Psoas muscle (tissue), 8 donors: ENCODE data around the gene WDR91. TPM values are rescaled to one million over a fixed set of nuclear protein-coding genes. Genes with fewer than 3 reads are reported as not detected.

Experiments
- ATAC-seq, 4 donors: fragments of 200-7000 bp; cut with Tn5 transposase; one replicate each; pipeline ENCODE4 v1.9.1; 2020; ENCODE audit warnings: moderate library complexity in 3 of 4, mild to moderate bottlenecking in 2 of 4
- DNase-seq, 2 donors: peaks; one replicate each; pipeline ENCODE4 v3.0.0-alpha.2; 2020
- H3K27ac ChIP-seq: fragments of 200-600 bp; one replicate; pipeline ENCODE4 v1.8.0; 2022
- H3K27me3 ChIP-seq, 3 donors: fragments of 200-600 bp in 1 of 3; one replicate each; pipeline versions ENCODE4 v1.6.1 to v1.8.0; 2013 to 2022; ENCODE audit warnings: low read length in 2 of 3, mild to moderate bottlenecking in 2 of 3, moderate library complexity in 1 of 3; ENCODE audit not compliant: insufficient read depth in 3 of 3
- H3K36me3 ChIP-seq, 2 donors: fragments of 200-600 bp in 1 of 2; one replicate each; pipeline versions ENCODE4 v1.6.1 to v1.8.0; 2013 to 2022; ENCODE audit warnings: low read depth in 1 of 2, mild to moderate bottlenecking in 1 of 2, moderate library complexity in 1 of 2; ENCODE audit not compliant: insufficient read depth in 1 of 2
- H3K4me1 ChIP-seq: fragments of 200-600 bp; one replicate; pipeline ENCODE4 v1.8.0; 2022
- H3K4me3 ChIP-seq: fragments of 200-600 bp; one replicate; pipeline ENCODE4 v1.8.0; 2022; ENCODE audit warnings: mild to moderate bottlenecking
- H3K9me3 ChIP-seq: fragments of 200-600 bp; one replicate; pipeline ENCODE4 v1.8.0; 2022
- WGBS, 3 donors: extraction: QIAGEN DNeasy Blood & Tissue Kit; methylation state at CpG; one replicate each; pipeline versions ENCODE4 v1.1.6 to v1.1.7; 2013; 5-methylcytosine and 5-hydroxymethylcytosine counted together
- intact Hi-C, 2 donors: fragments of 100-400 bp; cut with DNase I; formaldehyde crosslinking; loops; one replicate each; pipeline versions ENCODE4 v1.11.0 to v1.14.2; 2022
- polyA plus RNA-seq, 3 donors: library from polyadenylated mRNA; stranded (reverse); fragments of 200-250 nt; gene quantifications; one replicate each; pipeline ENCODE4 v1.2.3, GENCODE V29; 2013
- total RNA-seq, 4 donors: library from RNA; stranded (reverse); fragmentation: NEBNext Ultra II Directional in 2 of 4; extraction: Animal tissue kit (Norgen Biotek cat#: 25700) in 2 of 4; gene quantifications; one replicate each; pipeline versions ENCODE4 v1.2.1 to v1.2.4, GENCODE V29; 2021 to 2023
- TF ChIP-seq, protein P1 (sequence below): fragments of 200-600 bp; IDR thresholded peaks from one replicate; pipeline ENCODE4 v1.8.0; 2022; ENCODE audit warnings: antibody characterized with exemption
- donor health status: healthy with polysubstance abuse.
- donor health status: DM: no; HTN: no; CAD: no; lungs with moderate emphysema.
- donor health status: Bipolar disorder and iron deficiency.
- donor health status: healthy.
- donor health status: DM: yes; HTN: yes; CAD: no.
- donor health status: DM: no; HTN: no; CAD: no.
- donor health status: DM: no; HTN: no; CAD: no.
- donor health status: DM: yes; HTN: yes; CAD: no.

The WDR91 gene
- total and polyA plus RNA-seq, 7 donors, result 2.7 to 23.6 (median 4.8) TPM

DNA sequence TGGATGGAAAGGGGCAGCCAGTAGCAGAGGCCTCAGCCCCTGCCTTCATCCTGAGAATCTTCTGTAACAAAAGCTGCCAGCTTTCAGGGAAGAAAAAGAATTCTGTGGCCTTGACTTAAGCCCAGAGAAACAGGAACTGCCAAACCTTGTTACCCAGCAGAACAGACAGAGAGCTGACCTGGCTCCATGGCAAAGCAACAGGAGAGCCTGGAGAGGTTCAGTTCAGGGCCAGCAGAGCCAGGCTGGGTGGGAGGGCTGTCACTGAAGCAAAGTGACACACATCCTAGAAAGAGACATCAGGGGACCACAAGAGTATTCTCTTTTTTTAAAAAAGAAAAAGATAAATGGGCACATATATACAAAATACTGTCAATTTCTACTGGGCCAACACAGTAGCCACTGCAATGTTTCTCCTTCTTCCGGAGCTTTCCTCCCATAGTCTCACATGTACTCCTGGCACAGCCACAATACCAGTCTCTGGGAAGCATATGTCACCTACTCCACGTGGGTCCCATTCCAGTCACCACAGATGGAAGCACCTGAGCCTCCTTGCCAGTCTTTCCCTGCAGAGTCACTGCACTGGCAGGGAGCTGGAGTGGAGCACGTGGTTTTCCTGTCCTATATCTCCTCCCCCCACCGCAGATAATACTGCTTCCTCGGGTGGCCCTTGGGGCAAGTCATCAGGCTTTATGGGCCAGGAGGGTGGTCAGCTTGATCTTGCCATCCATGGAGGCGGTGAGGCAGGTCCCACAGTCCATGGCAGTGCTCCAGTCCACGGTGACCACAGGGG lies 25.7 kb downstream of the WDR91 start:
- Histone ChIP-seq H3K27me3 (no peaks in the 10 kb centered on the region), H3K9me3 (peaks cover 11% of the 10 kb centered on the region), H3K27ac (peak overlapping the region; percentile 46), H3K4me3 (no peak overlapping the region), H3K4me1 (peaks cover 4% of the 10 kb centered on the region), H3K36me3 (peaks cover 2 to 100% of the 10 kb centered on the region in 2 donors)
- intact Hi-C loops, result no loop called here
- 84 to 93% (median 85%) methylated on average over 7 of the region's 7 CpGs for WGBS, 3 donors
- DNase-seq (no peak), ATAC-seq (peak; percentile 8 to 43 (median 34))
- TF ChIP-seq, protein P1, sequence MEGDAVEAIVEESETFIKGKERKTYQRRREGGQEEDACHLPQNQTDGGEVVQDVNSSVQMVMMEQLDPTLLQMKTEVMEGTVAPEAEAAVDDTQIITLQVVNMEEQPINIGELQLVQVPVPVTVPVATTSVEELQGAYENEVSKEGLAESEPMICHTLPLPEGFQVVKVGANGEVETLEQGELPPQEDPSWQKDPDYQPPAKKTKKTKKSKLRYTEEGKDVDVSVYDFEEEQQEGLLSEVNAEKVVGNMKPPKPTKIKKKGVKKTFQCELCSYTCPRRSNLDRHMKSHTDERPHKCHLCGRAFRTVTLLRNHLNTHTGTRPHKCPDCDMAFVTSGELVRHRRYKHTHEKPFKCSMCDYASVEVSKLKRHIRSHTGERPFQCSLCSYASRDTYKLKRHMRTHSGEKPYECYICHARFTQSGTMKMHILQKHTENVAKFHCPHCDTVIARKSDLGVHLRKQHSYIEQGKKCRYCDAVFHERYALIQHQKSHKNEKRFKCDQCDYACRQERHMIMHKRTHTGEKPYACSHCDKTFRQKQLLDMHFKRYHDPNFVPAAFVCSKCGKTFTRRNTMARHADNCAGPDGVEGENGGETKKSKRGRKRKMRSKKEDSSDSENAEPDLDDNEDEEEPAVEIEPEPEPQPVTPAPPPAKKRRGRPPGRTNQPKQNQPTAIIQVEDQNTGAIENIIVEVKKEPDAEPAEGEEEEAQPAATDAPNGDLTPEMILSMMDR, result no peak

- H3K9me3 ChIP-seq, result peaks cover 16% of the 10 kb centered on the region
- peak; percentile 26 to 57 (median 38) for ATAC-seq
- H3K27me3 ChIP-seq, result no peaks in the 10 kb centered on the region
- DNase-seq, result no peak
- 94 to 98% (median 97%) methylated on average over 5 of the region's 5 CpGs for whole genome bisulfite sequencing, 3 donors
- H3K4me3 ChIP-seq, result no peak overlapping the region
- peaks cover 2 to 100% of the 10 kb centered on the region in 2 donors for H3K36me3 ChIP-seq
- TF ChIP-seq, protein P1, result no peak
- peak overlapping the region; percentile 50 for H3K27ac ChIP-seq
- peaks cover under 1% of the 10 kb centered on the region for H3K4me1 ChIP-seq
- intact Hi-C loops, result no loop called here
These were observed 27.0 kb downstream of the WDR91 start for GRCh38 chr7:135184254-135184841.

GRCh38 chr7:135183478-135183877 lies 27.8 kb downstream of the WDR91 start:
- H3K4me3 ChIP-seq, result no peak overlapping the region
- TF ChIP-seq, protein P1, result no peak

GRCh38 chr7:135181929-135182678 lies 29.2 kb downstream of the WDR91 start:
- H3K36me3 ChIP-seq, result peaks cover 2 to 100% of the 10 kb centered on the region in 2 donors
- no peak for DNase-seq
- intact Hi-C loops, result no loop called here

More at GRCh38 chr7:135183478-135183877, 27.8 kb downstream of the WDR91 start:
- H3K27me3 ChIP-seq, result no peaks in the 10 kb centered on the region
- no peak overlapping the region for H3K27ac ChIP-seq
- intact Hi-C loops, result no loop called here
- H3K36me3 ChIP-seq, result peaks cover 2 to 100% of the 10 kb centered on the region in 2 donors
- peaks cover 16% of the 10 kb centered on the region for H3K9me3 ChIP-seq
- DNase-seq (no peak), ATAC-seq (no peak)
- H3K4me1 ChIP-seq, result no peaks in the 10 kb centered on the region
- 97 to 99% (median 98%) methylated on average over 7 of the region's 7 CpGs for WGBS, 3 donors

More at GRCh38 chr7:135181929-135182678, 29.2 kb downstream of the WDR91 start:
- H3K27ac ChIP-seq, result no peak overlapping the region
- H3K4me3 ChIP-seq, result no peak overlapping the region
- 98% methylated on average over 31 of the region's 31 CpGs for WGBS, 3 donors
- H3K9me3 ChIP-seq, result peaks cover 16% of the 10 kb centered on the region
- TF ChIP-seq, protein P1, result no peak
- ATAC-seq, result no peak
- H3K4me1 ChIP-seq, result no peaks in the 10 kb centered on the region
- H3K27me3 ChIP-seq, result no peaks in the 10 kb centered on the region
